Retinal pigment epithelial cell (primary cell): ENCODE measurements around the gene CNTNAP2.
"Not testable (repeated sequence)": the region's sequence is repeated elsewhere in the genome, so short reads cannot be mapped to it uniquely, and the experiment has no call there.

Experiments used
- DNase-seq: peaks from one replicate; pipeline ENCODE4 v3.0.0-alpha.2; 2010; ENCODE audit warnings: low read depth
- H3K4me3 ChIP-seq: 2 replicates; pipeline ENCODE4 v1.5.1; 2011; ENCODE audit warnings: mild to moderate bottlenecking, low read length, control low read depth, moderate library complexity
- CTCF ChIP-seq: conservative IDR thresholded peaks from 2 replicates; pipeline ENCODE4 v1.5.1; 2011; ENCODE audit warnings: low read depth, low read length, control low read depth, inconsistent platforms

Gene CNTNAP2

GRCh38 chr7:146232604-146233003, 116.0 kb downstream of the CNTNAP2 start:
- DNase-seq, result no peak

GRCh38 chr7:146235195-146235594, 118.6 kb downstream of the CNTNAP2 start:
- TF ChIP-seq CTCF, result no peak
- no peak overlapping the region for H3K4me3 ChIP-seq
- DNase-seq, result no peak

More at GRCh38 chr7:146232604-146233003, 116.0 kb downstream of the CNTNAP2 start:
- no peak for TF ChIP-seq CTCF
- H3K4me3 ChIP-seq, result no peak overlapping the region

GRCh38 chr7:146242661-146243060, 126.1 kb downstream of the CNTNAP2 start:
- TF ChIP-seq CTCF, result no peak
- no peak for DNase-seq
- no peak overlapping the region for H3K4me3 ChIP-seq

- not testable (repeated sequence) for DNase-seq, H3K4me3 ChIP-seq
Observed at GRCh38 chr7:146247991-146248390, 131.4 kb downstream of the CNTNAP2 start.

- DNase-seq, result not testable (repeated sequence)
Observed at GRCh38 chr7:146248744-146249143, 132.1 kb downstream of the CNTNAP2 start.

GRCh38 chr7:146249272-146249671, 132.7 kb downstream of the CNTNAP2 start:
- no peak for TF ChIP-seq CTCF
- no peak for DNase-seq

More at GRCh38 chr7:146248744-146249143, 132.1 kb downstream of the CNTNAP2 start:
- H3K4me3 ChIP-seq, result not testable (repeated sequence)

GRCh38 chr7:146255609-146256008, 139.0 kb downstream of the CNTNAP2 start:
- DNase-seq, result no peak
- H3K4me3 ChIP-seq, result no peak overlapping the region
- no peak for TF ChIP-seq CTCF

More at GRCh38 chr7:146249272-146249671, 132.7 kb downstream of the CNTNAP2 start:
- H3K4me3 ChIP-seq, result no peak overlapping the region

- no peak for TF ChIP-seq CTCF
- DNase-seq, result no peak
- no peak overlapping the region for H3K4me3 ChIP-seq
Observed at GRCh38 chr7:146262527-146262926, 145.9 kb downstream of the CNTNAP2 start.
